Heart left ventricle (tissue), 13 donors: ENCODE measurements around the gene RNASET2.

Experiments used
- CTCF ChIP-seq, 12 donors: fragments of 200-600 bp; sonication (generic) in 4 of 12; IDR thresholded peaks; one replicate each; pipeline versions ENCODE4 v1.5.0 to v1.8.0; 2018 to 2022; ENCODE audit warnings: antibody characterized with exemption in 12 of 12, mild to moderate bottlenecking in 5 of 12
- POLR2A ChIP-seq, 2 donors: fragments of 450-650 bp; IDR thresholded peaks; one replicate each; pipeline ENCODE4 v1.6.1; 2017; ENCODE audit warnings: antibody characterized with exemption in 2 of 2, mild to moderate bottlenecking in 2 of 2, moderate library complexity in 2 of 2
- donor health status: ischemic (EF 13 %, LVEDD 7.1; RV severe dilation, severe dysfunction).
- donor health status: DM: no; HTN: yes; CAD: no.
- donor health status: DM: no; HTN: no; CAD: no.
- donor health status: ischemic (EF 25% LVEDD 6.9; RV normal size, moderate dysfunction).
- donor health status: ischemic (EF 25% LVEDD 5.7; RV mildly dilated, moderate dysfunction).
- donor health status: ischemic (EF 35%, LVEDD 5.7; RV mildly dilated, moderate dysfunction).
- donor health status: nonischemic (EF 11% LVEDD 7.7; RV severe dilation, severe dysfunction).
- donor health status: DM: yes; HTN: yes; CAD: no.
- donor health status: PGD.
- donor health status: ischemic (EF 29% LVEDD 5.4; RV normal size, mild dysfunction).
- donor health status: nonischemic (EF 23%, LVEDD 6.1; RV moderate dilation, normal function).

GRCh38 chr6:166922937-166923336 is 33.4 kb downstream of the RNASET2 start:
- TF ChIP-seq CTCF (IDR thresholded peaks at IDR 0.05) (no peak), POLR2A (IDR thresholded peaks at IDR 0.05) (no peak)
